Activated CD4-positive, alpha-beta T cell treated with anti-CD3 and anti-CD28 coated beads for 4 hours (primary cell): ENCODE data around the gene SYCE1.
"Not testable (repeated sequence)": the region's sequence is repeated elsewhere in the genome, so short reads cannot be mapped to it uniquely, and the experiment has no call there.

Experiments used
- DNase-seq, 2 donors: peaks; one replicate each; pipeline ENCODE4 v3.0.0-alpha.2; 2020

SYCE1 gene, protein sequence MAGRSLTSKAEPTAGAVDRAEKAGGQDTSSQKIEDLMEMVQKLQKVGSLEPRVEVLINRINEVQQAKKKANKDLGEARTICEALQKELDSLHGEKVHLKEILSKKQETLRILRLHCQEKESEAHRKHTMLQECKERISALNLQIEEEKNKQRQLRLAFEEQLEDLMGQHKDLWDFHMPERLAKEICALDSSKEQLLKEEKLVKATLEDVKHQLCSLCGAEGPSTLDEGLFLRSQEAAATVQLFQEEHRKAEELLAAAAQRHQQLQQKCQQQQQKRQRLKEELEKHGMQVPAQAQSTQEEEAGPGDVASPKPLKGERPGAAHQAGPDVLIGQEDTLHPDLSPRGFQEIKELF

DNA sequence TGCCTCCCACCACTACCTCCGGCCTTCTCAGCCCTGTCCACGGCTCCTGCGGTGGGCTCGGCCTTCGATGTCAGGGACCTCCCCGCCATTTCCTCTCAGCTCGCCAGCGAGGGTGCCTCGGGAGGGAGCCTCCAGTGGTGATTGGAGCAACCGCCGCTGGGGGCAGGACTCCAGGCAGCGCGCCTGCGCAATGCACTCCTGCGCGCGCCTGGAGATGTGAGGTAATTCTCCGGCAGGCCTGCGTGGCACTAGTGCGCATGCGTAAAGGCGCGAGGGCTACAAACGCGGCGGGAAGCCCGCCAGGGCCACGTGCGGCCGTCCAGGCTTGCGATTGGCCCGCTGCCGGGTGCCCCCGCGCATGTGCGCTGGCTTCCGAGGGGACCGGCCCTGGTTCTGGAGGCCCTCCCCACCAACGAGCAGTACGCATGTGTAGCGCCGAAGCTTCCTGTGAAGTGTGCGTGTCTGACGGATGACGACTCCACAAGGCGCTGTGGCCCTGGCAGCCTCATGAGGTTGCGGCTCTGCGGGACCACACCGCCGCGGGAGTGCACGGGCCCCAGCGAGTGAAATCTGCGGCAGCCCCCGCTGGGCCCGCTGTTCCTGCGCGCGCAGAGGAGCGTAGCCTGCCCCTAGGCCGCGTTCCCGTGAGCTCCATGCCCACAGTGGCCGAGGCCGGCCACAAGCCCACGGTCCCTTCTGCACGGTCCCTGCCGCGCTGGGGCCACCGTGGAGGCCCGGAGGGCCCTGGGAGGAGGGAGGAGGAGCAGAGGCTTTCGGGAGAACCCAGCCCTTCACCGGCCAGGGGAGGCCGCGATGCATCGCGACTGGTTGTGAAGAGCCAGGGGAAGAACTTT is at the start of gene SYCE1:
TSS of gene SYCE1 (minus strand) at position 143 of the 854 bp plus-strand sequence. CDS start at position 89, 54 bp downstream.
- DNase-seq = no peak

DNA sequence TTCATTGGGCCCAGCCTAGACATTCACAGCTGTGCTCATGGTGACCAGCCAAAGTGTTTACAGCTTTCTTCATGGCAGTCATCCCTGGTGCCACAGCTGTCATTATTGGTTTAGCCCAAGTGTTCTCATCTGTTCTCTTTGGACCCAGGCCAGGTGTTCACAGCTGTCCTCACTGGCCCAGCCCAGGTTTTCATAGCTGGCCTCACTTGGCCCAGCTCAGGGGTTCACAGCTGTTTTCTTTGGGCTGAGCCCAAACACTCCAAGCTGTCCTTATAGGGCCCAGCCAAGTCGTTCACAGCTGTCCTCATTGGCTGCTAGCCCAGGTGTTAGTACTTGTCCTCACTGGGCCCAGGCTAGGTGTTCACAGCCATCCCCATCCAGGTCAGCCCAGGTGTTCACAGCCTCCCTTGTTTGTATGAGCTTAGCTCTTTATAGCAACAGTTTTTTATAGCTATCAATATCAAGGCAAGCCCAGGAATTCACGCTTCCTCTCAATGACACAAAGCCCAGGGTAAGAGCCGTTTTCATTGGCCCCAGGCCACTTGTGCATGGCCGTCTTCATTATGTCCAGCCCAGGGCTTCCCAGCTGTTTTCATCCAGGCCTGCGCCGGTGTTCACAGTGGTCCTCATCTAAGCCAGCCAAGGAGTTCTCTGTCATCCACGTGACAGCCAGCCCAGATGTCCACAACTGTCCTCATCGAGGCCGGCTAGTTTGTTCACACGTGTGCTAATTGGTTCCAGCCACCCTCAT is 49.6 kb upstream of the SYCE1 start:
- DNase-seq = no peak

DNA sequence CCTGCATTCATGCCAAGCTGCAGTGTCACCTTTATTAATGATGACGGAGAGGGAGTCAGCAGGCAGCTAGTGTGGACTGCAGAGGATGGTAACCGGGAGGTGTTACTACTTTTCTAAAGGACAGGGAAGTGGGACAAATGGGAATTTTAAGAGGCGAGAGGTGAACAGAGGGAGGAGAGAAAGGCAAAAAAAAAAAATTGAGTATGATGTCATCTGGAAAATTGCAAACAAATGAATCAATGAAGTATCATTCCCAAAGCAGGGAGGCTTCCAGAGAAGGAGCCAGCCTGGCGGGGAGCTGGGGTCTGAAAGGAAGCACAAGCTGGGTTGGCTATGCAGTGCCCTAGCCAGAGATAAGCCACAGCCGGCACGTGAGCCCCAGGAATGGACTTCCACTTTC is 48.3 kb upstream of the SYCE1 start:
- DNase-seq = no peak

DNA sequence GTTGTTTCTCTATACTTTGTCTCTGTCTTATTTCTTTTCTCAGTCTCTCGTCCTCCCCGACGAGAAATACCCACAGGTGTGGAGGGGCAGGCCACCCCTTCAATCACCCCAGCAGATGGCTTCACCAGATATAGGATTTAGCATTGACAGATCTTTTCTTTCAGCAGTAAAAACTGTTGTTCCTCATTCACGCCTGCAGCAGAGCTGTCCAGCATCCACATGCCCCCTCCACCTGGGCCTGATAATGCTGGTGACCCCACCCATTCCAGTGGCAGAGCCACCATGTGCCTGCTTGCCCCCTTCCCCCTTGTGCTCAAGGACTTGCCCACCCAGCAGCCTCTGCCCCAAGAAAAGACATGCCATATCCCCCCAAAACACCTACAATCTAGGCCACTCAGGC is 45.7 kb upstream of the SYCE1 start:
- DNase-seq = no peak

DNA sequence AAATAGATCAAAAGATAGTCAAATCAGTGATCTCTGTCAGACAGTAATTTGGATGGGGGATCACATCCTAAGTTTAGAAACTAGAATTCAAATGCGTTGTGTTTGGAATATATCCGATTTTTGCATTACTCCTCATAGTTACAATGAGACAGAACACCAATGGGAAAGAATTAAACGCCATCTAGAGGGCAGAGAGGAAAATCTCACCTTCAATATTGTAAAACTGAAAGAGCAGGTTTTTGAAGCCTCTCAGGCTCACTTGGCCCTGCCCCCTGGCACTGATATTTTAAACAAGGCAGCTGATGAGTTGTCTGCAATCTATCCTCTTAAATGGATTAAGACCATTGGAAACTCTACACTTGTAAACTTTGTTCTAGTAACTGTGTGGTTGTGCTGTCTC is 43.5 kb upstream of the SYCE1 start:
- DNase-seq = no peak

DNA sequence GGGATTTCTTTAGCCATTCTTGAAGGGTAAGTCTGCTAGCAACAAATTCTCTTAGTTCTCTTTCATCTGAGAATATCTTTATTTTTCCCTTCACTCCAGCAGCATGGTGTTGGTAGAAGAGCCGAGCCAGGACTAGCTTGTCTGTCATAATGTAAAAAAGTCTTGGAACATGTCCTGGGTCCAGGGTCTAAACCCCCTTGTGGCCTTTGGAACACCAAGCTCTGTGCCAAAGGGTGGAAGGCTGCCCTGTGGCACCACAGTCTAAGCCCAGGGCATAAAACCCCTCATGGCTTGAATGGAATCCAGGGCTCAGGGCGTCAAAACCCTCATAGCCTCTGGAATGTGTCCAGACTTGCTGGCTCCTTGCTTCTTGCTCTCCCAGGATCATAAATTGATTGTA is 38.1 kb upstream of the SYCE1 start:
- not testable (repeated sequence) for DNase-seq

DNA sequence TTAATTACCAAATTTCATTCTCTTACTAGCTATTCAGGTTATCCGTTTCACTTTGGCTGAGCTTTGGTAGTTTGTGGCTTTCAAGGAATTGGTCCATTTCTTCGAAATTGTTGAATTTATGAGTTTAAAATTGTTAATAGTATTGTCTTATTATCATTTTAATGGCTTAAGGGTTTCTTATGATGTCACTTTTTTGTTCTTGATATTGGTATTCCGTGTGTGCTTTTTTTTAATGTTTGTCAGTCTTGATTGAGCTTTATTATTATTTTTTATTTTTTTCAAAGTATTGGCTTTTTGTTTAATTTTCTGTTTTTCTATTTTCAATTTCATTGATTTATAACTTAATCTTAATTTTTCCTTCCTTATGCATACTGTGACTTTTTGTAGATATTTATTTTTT is 35.3 kb upstream of the SYCE1 start:
- DNase-seq = no peak

DNA sequence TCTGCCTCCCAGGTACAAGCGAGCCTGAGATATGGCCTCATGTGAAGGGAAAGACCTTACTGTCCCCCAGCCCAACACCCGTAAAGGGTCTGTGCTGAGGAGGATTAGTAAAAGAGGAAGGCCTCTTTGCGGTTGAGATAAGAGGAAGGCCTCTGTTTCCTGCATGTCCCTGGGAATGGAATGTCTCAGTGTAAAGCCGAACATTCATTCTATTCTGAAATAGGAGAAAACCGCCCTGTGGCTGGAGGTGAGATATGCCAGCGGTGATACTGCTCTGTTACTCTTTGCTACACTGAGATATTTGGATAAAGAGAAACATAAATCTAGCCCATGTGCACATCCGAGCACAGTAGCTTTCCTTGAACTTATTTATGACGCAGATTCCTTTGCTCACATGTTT is 34.5 kb upstream of the SYCE1 start:
- not testable (repeated sequence) for DNase-seq

DNA sequence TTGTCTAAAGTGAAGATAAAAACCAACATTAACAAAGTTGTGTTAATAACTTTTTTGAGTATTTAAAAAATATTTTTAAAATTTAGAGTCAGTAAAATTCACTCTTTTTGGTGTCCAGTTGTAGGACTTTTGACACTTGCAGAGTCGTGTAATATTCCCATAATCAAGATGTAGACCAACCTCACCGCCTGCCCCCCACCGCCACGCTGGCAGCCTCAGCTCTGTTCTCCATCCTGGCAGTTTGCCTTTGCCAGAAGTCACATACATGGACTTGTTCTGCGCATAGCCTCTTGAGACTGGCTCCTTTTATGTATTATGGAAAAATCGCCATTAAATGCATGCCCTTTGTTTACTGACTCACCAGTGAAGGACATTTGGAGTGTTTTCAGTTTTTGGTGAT is 27.3 kb upstream of the SYCE1 start:
- no peak for DNase-seq

DNA sequence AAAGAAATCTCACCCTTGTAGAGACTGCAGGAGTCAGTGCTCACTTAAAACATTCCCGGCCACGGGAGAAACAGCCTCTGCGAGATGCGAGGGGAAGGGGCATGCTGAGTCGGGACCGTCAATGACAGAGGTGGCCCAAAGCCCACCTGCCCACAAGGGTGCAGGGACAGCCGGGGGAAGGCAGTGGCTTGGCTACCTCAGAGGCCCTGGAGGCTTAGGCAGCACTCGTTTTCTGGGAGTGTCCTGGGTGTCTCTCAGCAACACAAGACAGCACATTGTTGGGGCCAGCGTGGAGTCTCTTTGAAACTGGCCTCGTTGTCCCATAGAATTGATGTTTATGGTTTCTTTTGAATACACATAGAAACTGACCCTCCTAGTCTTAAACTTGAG is 25.6 kb upstream of the SYCE1 start:
- no peak for DNase-seq

DNA sequence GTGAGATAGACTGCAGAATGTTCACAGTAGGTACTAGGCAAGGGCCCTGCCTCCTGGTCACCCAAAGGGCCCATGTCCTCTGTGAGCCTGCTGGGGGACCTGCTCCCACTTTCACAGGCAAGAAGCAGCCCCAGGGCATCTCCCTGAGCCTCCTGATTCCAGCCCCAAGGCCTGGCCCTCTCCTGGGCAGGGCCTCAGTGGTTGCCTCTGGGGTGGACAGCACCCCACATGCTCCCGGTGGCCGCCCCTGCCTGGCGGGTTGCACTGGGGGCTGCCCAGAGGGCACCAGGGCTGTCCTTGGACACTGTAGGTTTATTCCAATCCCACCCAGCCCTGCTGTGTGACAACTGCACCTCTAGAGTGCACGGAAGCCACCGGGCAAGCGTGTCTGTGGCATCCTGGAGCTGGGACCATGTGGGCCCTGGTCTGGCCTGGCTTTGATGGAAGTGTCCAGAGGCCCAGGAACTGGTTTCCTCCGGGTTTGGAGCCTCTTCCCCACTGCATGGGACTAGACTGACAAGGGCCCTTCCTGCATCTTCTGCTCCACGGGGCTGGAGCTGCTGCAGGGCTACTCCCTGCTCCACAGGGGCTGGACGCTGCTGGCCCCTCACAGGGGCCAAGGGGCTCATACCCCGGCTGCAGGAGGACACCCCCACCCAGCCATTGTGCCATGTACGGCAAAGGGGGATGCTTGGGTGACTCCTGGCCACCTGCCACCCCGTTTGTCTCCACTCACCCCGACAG is 25.0 kb upstream of the SYCE1 start:
- DNase-seq = no peak

DNA sequence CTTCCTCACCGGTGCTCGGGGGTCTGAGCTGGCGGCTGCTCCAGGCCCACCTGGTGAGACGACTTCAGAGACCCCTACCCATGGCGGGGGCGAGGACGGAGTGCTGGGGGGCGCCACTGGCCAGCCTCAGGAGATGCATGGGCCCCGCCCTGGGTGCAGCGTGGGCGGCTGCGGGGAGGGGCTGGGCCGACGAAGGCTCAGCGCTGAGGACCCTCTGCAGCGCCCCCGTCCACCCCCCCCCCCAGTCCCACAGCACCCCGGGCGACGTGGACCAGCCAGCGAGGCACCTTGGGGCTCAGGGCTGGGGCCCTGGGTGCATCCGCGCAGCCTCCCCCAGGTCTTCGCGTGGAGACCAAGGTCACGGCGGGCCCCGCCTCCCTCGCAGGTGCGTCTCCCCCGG is 11.7 kb upstream of the SYCE1 start:
- DNase-seq = not testable (repeated sequence)

DNA sequence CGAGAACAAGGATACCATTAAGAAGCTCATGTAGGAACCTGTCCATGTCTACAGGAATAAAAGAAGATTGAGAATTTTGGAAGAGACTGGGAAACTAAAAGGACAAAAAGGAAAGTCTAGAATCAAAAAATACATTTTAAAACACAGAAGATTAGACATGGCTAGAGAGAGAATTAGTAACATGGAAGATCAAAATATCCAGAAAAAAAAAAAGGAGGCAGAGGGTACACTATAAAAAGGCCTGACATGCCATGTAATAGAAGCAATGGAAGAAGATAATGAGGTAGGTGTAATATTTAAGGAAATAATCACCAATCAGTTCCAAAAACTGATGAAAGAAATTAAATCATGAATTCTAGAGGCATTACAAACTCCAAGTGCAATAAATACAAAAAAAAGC is 8.1 kb upstream of the SYCE1 start:
- DNase-seq = not testable (repeated sequence)

DNA sequence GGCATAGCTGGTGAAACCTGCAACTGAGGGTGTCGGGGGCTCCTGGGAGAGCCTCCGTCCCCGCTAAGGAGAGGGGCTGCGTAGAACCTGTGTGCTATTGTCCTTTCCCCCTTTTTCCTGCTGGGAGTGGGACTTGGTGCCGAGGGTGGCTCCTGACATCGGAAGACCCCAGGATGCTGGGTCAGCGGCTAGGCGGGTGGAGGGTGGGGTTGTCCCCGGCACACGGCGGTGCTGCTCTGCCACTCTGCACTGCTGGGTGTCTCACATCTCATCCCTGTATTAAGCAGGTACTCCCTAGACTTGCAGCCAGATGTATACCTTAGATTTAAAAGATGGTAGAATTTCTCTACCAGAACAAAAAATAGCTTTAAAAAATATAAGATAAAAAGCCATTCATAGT is 6.7 kb upstream of the SYCE1 start:
- not testable (repeated sequence) for DNase-seq

DNA sequence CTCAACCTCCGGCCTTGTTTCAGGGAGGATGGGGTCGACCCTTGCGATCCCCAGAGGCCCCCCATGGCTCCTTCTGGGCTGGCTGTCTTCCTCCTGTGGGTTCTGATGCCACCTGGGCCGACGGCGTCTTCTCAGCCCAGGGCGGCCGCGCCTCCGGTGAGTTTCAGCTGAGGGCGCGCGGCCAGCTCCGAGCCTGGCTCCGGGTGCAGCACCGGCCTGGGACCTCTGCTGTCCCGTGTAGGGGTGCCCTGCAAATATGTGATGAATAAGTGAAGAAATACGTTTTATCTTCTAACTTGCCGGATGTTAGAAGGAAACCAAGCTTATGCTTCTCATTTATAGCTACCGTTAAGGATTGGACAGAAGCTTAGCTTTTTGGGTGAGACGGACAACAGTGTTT is 4.4 kb upstream of the SYCE1 start:
- not testable (repeated sequence) for DNase-seq

DNA sequence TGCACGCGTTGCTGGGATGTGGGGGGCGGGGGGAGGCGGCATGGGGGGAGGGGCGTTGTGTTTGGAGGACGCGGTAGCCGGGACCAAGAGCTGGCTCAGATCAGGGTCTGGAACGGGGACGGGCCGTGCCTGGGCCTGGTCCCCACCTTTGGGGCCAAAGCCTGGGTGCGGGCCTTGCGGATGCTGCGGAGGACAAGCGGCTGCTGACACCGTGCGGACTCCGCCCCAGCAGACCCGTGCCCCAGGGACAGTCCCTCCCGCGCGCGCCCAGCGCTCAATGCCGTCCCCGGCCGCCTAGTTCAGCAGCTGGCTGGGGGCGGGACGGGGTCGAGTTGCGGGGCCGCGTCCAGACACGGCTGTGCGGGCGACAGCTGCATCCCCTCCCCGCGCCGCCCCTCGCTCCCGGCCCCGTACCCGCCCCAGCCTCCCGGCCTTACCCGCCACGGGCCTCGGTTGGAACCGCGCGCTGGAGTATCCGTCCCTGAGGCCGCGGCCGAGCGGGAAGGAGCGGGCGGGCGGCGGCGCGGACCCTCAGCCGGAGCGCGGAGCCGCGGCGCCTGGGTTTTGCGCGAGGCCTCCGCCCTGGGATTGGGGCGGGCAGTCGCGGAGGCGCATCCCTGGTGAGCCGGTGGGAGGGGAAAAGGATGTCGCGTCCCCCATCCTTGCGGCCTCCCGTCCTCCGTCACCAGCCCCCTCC is 3.6 kb upstream of the SYCE1 start:
- not testable (repeated sequence) for DNase-seq

DNA sequence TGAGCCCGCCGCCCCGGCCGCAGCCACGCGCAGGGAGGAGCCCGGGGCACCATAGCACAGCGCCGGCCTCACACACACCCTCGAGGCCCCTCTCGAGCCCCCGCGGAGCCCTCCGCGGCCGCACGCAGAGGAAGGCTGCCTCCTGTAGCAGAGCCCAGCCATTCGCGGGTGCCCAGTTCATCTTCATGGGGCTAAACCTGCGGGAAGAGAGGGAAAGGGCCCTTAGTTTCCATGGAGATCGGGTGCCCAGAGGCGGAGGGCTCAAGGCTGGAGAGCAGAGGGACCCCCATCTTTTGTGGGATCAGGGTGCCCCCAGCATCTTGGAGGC is 2.9 kb upstream of the SYCE1 start:
- no peak for DNase-seq

DNA sequence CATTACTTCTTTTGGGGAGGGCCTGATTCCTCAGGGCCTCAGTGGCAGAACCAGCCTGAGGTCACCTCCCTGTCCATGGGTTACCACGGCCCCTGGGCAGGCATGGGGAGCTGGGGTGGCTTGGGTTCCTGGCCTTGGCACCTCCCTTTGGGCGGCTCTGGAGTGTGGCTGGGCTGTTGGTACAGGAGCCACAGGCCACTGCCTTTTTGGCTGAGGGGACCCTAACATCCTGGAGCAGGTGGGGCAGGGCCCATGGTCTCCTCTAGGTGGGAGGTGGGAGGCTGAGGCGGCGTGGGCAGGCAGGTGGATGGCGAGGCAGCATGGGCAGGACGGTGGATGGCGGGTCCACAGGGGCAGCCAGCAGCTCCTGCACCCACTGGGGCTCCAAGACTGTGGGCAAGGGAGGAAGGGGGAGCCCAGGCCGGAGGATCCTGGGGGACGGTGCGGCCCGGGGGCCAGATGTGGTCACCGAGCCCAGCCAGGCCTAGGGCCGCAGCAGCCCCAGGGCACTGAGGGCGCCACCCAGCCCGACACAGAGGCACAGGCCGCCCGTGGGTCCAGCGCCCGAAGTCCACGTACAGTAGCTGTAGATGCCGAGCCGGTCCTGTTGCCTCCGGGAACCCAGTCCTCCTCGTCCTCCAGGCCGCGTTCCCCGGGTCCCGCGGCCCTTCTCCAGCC is 2.4 kb upstream of the SYCE1 start:
- DNase-seq = no peak

DNA sequence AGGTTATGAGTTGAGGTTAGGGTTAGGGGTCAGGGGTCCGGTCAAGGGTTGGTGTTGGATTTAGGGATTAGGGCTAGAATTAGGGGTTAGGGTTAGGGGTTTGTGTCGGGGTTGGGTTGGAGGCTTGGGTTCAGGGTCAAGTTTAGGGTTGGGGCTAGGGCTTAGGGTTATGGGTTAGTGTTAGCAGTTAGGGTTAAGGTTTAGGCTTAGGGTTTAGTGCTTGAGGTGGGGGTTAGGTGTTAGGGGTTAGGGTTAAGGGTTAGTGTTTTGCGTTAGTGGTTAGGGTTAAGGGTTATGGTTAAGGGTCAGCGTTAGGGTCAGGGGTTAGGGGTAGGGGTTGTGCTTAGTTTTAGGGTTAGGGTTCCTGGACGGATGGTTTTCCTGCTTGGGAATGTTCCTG is 1.7 kb upstream of the SYCE1 start:
- DNase-seq = no peak

DNA sequence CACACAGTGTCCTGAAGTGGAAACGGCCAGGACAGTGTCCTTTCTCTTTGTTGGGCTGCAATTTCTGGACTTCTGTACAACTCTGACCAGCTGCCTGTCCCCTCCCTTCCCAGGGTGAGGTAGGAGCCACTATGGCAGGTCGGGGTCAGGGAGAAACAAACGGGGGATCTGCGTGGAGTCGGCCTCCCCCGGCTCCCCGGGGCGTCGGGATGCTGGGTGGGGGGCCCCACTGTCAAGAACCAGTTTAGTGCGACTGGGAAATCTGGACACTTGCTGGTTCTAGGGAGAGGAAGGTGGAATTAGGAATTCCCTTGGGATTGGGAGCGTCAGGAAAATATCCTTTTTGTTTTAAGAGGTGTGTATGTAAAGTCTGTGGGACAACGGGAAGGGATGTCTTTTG is 567 bp downstream of the SYCE1 start:
- DNase-seq = no peak

DNA sequence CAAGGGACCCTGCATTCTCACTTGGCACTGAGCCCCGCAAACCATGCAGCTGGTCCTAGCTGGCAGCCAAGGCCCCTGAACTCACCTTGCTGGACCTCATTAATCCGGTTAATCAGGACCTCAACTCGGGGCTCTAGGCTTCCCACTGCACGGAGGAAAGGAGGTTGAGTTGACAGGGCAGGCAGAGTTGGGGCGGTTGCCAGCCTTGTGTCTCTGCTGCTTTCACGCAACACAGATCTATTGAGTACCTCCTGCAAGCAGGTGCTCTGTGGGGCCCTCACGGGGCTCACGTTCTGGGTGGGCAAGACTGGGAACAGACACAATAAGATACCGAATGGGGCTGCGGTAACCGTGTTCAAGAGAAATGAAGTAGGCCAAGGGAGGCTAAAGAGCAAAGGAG is 6.2 kb downstream of the SYCE1 start:
- DNase-seq = no peak

DNA sequence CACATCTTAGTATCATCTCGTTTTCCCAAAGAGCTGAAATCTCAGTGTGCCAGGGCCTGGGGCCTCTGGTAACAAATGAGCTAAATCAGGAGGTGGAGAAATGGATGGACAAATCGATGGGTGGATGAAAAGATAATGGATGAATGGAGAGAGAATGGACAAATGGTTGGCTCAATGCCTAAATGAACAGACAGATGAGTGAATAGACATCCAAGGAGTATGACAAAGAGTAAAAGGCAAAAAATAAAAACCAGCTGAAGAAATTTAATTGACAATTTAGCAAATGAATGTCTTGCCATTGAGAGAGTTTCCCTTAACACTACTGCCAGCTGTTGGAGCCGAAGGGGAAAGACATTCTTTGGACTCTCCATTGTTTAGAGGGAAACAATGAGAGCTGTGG is 8.0 kb downstream of the SYCE1 start:
- DNase-seq = no peak
